PC-9 (cell line): Measurements from ENCODE around the gene STOML1.

Experiments
- CTCF ChIP-seq: fragments of 200-600 bp; sonication (generic); conservative IDR thresholded peaks from 2 replicates; pipeline ENCODE4 v1.6.1; 2017; ENCODE audit warnings: mixed run types, antibody characterized with exemption, mild to moderate bottlenecking, moderate library complexity
- EZH2 ChIP-seq: fragments of 200-600 bp; sonication (generic); IDR thresholded peaks from 2 replicates; pipeline ENCODE4 v1.8.0; 2017; ENCODE audit warnings: antibody characterized with exemption, low read depth

- TF ChIP-seq CTCF (no peak), EZH2 (no peak)
Observed at GRCh38 chr15:74025436-74025835, 33.3 kb upstream of the STOML1 start.
